Osteoblast (primary cell): Measurements from ENCODE around the gene DUOX1. TPM values are rescaled to one million over a fixed set of nuclear protein-coding genes. Genes with fewer than 3 reads are reported as not detected.

Source experiments
- DNase-seq: peaks from one replicate; pipeline ENCODE4 v3.0.0; 2011; ENCODE audit warnings: low spot score, mixed read lengths; ENCODE audit not compliant: insufficient read length; ENCODE audit errors: missing footprints
- H2AFZ ChIP-seq: 2 replicates; pipeline ENCODE4 v1.6.0; 2011; ENCODE audit warnings: mild to moderate bottlenecking, low read length
- H3K27ac ChIP-seq: 2 replicates; pipeline ENCODE4 v1.5.1; 2011; ENCODE audit warnings: mild to moderate bottlenecking, low read depth, low read length, moderate library complexity
- H3K27me3 ChIP-seq: 2 replicates; pipeline ENCODE4 v1.6.0; 2012; ENCODE audit warnings: mild to moderate bottlenecking, control low read depth, inconsistent platforms, low read length, moderate library complexity; ENCODE audit not compliant: insufficient read depth
- H3K36me3 ChIP-seq: 2 replicates; pipeline ENCODE4 v1.5.1; 2011; ENCODE audit warnings: mild to moderate bottlenecking, low read length, control low read depth, moderate library complexity; ENCODE audit not compliant: insufficient read depth
- H3K4me1 ChIP-seq: 2 replicates; pipeline ENCODE4 v1.5.1; 2011; ENCODE audit warnings: mild to moderate bottlenecking, low read length, control low read depth, moderate library complexity; ENCODE audit not compliant: insufficient read depth
- H3K4me2 ChIP-seq: 2 replicates; pipeline ENCODE4 v1.6.0; 2011; ENCODE audit warnings: mild to moderate bottlenecking, low read length; ENCODE audit not compliant: insufficient read depth
- H3K4me3 ChIP-seq: fragments of 200-600 bp; sonication (generic); 3 replicates; pipeline ENCODE4 v1.5.1; 2012; ENCODE audit warnings: mild to moderate bottlenecking, low read length, inconsistent platforms; ENCODE audit not compliant: insufficient read depth
- H3K79me2 ChIP-seq: 2 replicates; pipeline ENCODE4 v1.6.0; 2012; ENCODE audit warnings: mild to moderate bottlenecking, low read length, control low read depth, inconsistent platforms; ENCODE audit not compliant: insufficient read depth
- H3K9me3 ChIP-seq: 2 replicates; pipeline ENCODE4 v1.5.1; 2011; ENCODE audit warnings: low read depth, low read length, control low read depth
- H4K20me1 ChIP-seq: 2 replicates; pipeline ENCODE4 v1.6.0; 2012; ENCODE audit warnings: mild to moderate bottlenecking, low read length, control low read depth; ENCODE audit not compliant: insufficient read depth
- CTCF ChIP-seq: IDR thresholded peaks from 2 replicates; pipeline ENCODE4 v1.5.1; 2011; ENCODE audit warnings: mild to moderate bottlenecking, low read depth, low read length, moderate library complexity; ENCODE audit errors: extremely low read depth
- total RNA-seq: library from RNA; depleted of rRNA; stranded (reverse); fragments of >200 nt; gene quantifications from 2 replicates; pipeline ENCODE4 v1.2.3, GENCODE V29; 2012

Gene DUOX1
- total RNA-seq, 1 donor = under 0.01 TPM

- H3K4me2 ChIP-seq = no peak overlapping the region
- peak; percentile 68 for DNase-seq
- no peak overlapping the region for H3K27ac ChIP-seq
- no peak for TF ChIP-seq CTCF
- H4K20me1 ChIP-seq = no peaks in the 10 kb centered on the region
- no peaks in the 10 kb centered on the region for H3K9me3 ChIP-seq
- no peaks in the 10 kb centered on the region for H3K4me1 ChIP-seq
- no peaks in the 10 kb centered on the region for H3K79me2 ChIP-seq
- no peak overlapping the region for H2AFZ ChIP-seq
- no peak overlapping the region for H3K4me3 ChIP-seq
- no peaks in the 10 kb centered on the region for H3K27me3 ChIP-seq
- no peaks in the 10 kb centered on the region for H3K36me3 ChIP-seq
Measured at GRCh38 chr15:45168751-45169551, 39.2 kb downstream of the DUOX1 start.

GRCh38 chr15:45169608-45170480 is 40.0 kb downstream of the DUOX1 start:
- no peaks in the 10 kb centered on the region for H3K4me1 ChIP-seq
- no peaks in the 10 kb centered on the region for H4K20me1 ChIP-seq
- H3K27me3 ChIP-seq = no peaks in the 10 kb centered on the region
- no peak overlapping the region for H2AFZ ChIP-seq
- no peaks in the 10 kb centered on the region for H3K36me3 ChIP-seq
- no peaks in the 10 kb centered on the region for H3K9me3 ChIP-seq
- no peak overlapping the region for H3K27ac ChIP-seq
- no peak overlapping the region for H3K4me3 ChIP-seq
- peak; percentile 57 for DNase-seq
- H3K79me2 ChIP-seq = no peaks in the 10 kb centered on the region
- H3K4me2 ChIP-seq = no peak overlapping the region
- TF ChIP-seq CTCF = no peak

GRCh38 chr15:45171912-45172311 is 42.1 kb downstream of the DUOX1 start:
- no peaks in the 10 kb centered on the region for H3K9me3 ChIP-seq
- H3K4me2 ChIP-seq = no peak overlapping the region
- H4K20me1 ChIP-seq = no peaks in the 10 kb centered on the region
- H3K27me3 ChIP-seq = no peaks in the 10 kb centered on the region
- no peaks in the 10 kb centered on the region for H3K4me1 ChIP-seq
- H3K27ac ChIP-seq = no peak overlapping the region
- DNase-seq = peak; percentile 73
- TF ChIP-seq CTCF = no peak
- no peak overlapping the region for H2AFZ ChIP-seq
- no peak overlapping the region for H3K4me3 ChIP-seq
- H3K79me2 ChIP-seq = no peaks in the 10 kb centered on the region
- H3K36me3 ChIP-seq = no peaks in the 10 kb centered on the region

- H3K4me1 ChIP-seq = no peaks in the 10 kb centered on the region
- H3K36me3 ChIP-seq = no peaks in the 10 kb centered on the region
- no peaks in the 10 kb centered on the region for H3K79me2 ChIP-seq
- H3K4me2 ChIP-seq = no peak overlapping the region
- no peak overlapping the region for H2AFZ ChIP-seq
- DNase-seq = no peak
- H3K27me3 ChIP-seq = no peaks in the 10 kb centered on the region
- no peak overlapping the region for H3K4me3 ChIP-seq
- no peak overlapping the region for H3K27ac ChIP-seq
- TF ChIP-seq CTCF = no peak
- H3K9me3 ChIP-seq = no peaks in the 10 kb centered on the region
- no peaks in the 10 kb centered on the region for H4K20me1 ChIP-seq
Measured at GRCh38 chr15:45174069-45174468, 44.3 kb downstream of the DUOX1 start.
